Type B pancreatic cell (in vitro differentiated cells): Measurements from ENCODE around the gene LRRC37B. TPM values are rescaled to one million over a fixed set of nuclear protein-coding genes. Genes with fewer than 3 reads are reported as not detected.
"Not testable (repeated sequence)": the region's sequence is repeated elsewhere in the genome, so short reads cannot be mapped to it uniquely, and the experiment has no call there.

ENCODE experiments used
- DNase-seq: peaks from one replicate; pipeline ENCODE4 v3.0.0; 2021; ENCODE audit warnings: mixed read lengths; ENCODE audit not compliant: unreplicated experiment; ENCODE audit errors: extremely low spot score
- H3K27ac Mint-ChIP-seq: 2 replicates; pipeline ENCODE4 v1.8.0; 2021; ENCODE audit warnings: mild to moderate bottlenecking, mixed read lengths
- H3K27me3 Mint-ChIP-seq: 2 replicates; pipeline ENCODE4 v1.8.0; 2021; ENCODE audit warnings: mixed read lengths
- H3K36me3 Mint-ChIP-seq: 2 replicates; pipeline ENCODE4 v1.8.0; 2021; ENCODE audit warnings: mixed read lengths
- H3K4me1 Mint-ChIP-seq: one replicate; pipeline ENCODE4 v1.8.0; 2021; ENCODE audit warnings: mixed read lengths; ENCODE audit not compliant: unreplicated experiment
- H3K4me3 Mint-ChIP-seq: 2 replicates; pipeline ENCODE4 v1.8.0; 2021; ENCODE audit warnings: mild to moderate bottlenecking, mixed read lengths
- H3K9me3 Mint-ChIP-seq: 2 replicates; pipeline ENCODE4 v1.8.0; 2021; ENCODE audit warnings: mixed read lengths
- total RNA-seq: library from RNA; stranded (reverse); gene quantifications from 2 replicates; pipeline ENCODE4 v1.2.1, GENCODE V29; 2021; ENCODE audit warnings: low replicate concordance

The LRRC37B gene
- total RNA-seq, 1 donor from 2014 or later, result 28.8 TPM

GRCh38 chr17:32045611-32046010 is 38.4 kb downstream of the LRRC37B start:
- not testable (repeated sequence) for H3K4me3 Mint-ChIP-seq, H3K4me1 Mint-ChIP-seq, H3K36me3 Mint-ChIP-seq, DNase-seq, H3K9me3 Mint-ChIP-seq, H3K27ac Mint-ChIP-seq, H3K27me3 Mint-ChIP-seq

GRCh38 chr17:32047663-32048062 is 40.5 kb downstream of the LRRC37B start:
- not testable (repeated sequence) for H3K4me1 Mint-ChIP-seq, H3K9me3 Mint-ChIP-seq, H3K27me3 Mint-ChIP-seq, H3K27ac Mint-ChIP-seq, H3K36me3 Mint-ChIP-seq, H3K4me3 Mint-ChIP-seq, DNase-seq

GRCh38 chr17:32054985-32055384 is 47.8 kb downstream of the LRRC37B start:
- H3K9me3 Mint-ChIP-seq, H3K4me3 Mint-ChIP-seq, H3K27me3 Mint-ChIP-seq, H3K27ac Mint-ChIP-seq, H3K4me1 Mint-ChIP-seq, DNase-seq, H3K36me3 Mint-ChIP-seq: not testable (repeated sequence)

- not testable (repeated sequence) for DNase-seq, H3K27ac Mint-ChIP-seq, H3K4me3 Mint-ChIP-seq, H3K9me3 Mint-ChIP-seq, H3K36me3 Mint-ChIP-seq, H3K4me1 Mint-ChIP-seq, H3K27me3 Mint-ChIP-seq
Measured at GRCh38 chr17:32055425-32055824, 48.2 kb downstream of the LRRC37B start.

GRCh38 chr17:32056500-32056899 is 49.3 kb downstream of the LRRC37B start:
- H3K27me3 Mint-ChIP-seq, H3K27ac Mint-ChIP-seq, H3K4me1 Mint-ChIP-seq, H3K36me3 Mint-ChIP-seq, H3K4me3 Mint-ChIP-seq, H3K9me3 Mint-ChIP-seq, DNase-seq: not testable (repeated sequence)

GRCh38 chr17:32057460-32058105 is 50.4 kb downstream of the LRRC37B start:
- H3K9me3 Mint-ChIP-seq, H3K27me3 Mint-ChIP-seq, H3K27ac Mint-ChIP-seq, H3K4me3 Mint-ChIP-seq, H3K36me3 Mint-ChIP-seq, DNase-seq, H3K4me1 Mint-ChIP-seq: not testable (repeated sequence)

GRCh38 chr17:32060695-32061094 is 53.5 kb downstream of the LRRC37B start:
- not testable (repeated sequence) for H3K4me1 Mint-ChIP-seq, H3K27ac Mint-ChIP-seq, DNase-seq, H3K4me3 Mint-ChIP-seq, H3K27me3 Mint-ChIP-seq, H3K36me3 Mint-ChIP-seq, H3K9me3 Mint-ChIP-seq

GRCh38 chr17:32061840-32062239 is 54.7 kb downstream of the LRRC37B start:
- not testable (repeated sequence) for H3K27ac Mint-ChIP-seq, H3K4me1 Mint-ChIP-seq, DNase-seq, H3K4me3 Mint-ChIP-seq, H3K9me3 Mint-ChIP-seq, H3K36me3 Mint-ChIP-seq, H3K27me3 Mint-ChIP-seq

GRCh38 chr17:32064091-32064490 is 56.9 kb downstream of the LRRC37B start:
- H3K27me3 Mint-ChIP-seq, H3K4me3 Mint-ChIP-seq, H3K36me3 Mint-ChIP-seq, H3K27ac Mint-ChIP-seq, H3K9me3 Mint-ChIP-seq, H3K4me1 Mint-ChIP-seq, DNase-seq: not testable (repeated sequence)

GRCh38 chr17:32066123-32066680 is 59.0 kb downstream of the LRRC37B start:
- DNase-seq, H3K36me3 Mint-ChIP-seq, H3K4me3 Mint-ChIP-seq, H3K27me3 Mint-ChIP-seq, H3K4me1 Mint-ChIP-seq, H3K27ac Mint-ChIP-seq, H3K9me3 Mint-ChIP-seq: not testable (repeated sequence)
